Activated CD8-positive, alpha-beta memory T cell treated with anti-CD3 and anti-CD28 coated beads for 1 hour (primary cell): Measurements from ENCODE around the gene EDRF1.

Source experiments
- DNase-seq, 2 donors: peaks; one replicate each; pipeline ENCODE4 v3.0.0-alpha.2; 2020; ENCODE audit warnings: low read depth in 1 of 2; ENCODE audit errors: extremely low read depth in 1 of 2

Gene EDRF1

GRCh38 chr10:125783957-125784356 lies 64.4 kb downstream of the EDRF1 start:
- no peak for DNase-seq

- no peak for DNase-seq
Observed at GRCh38 chr10:125785791-125786190, 66.3 kb downstream of the EDRF1 start.

GRCh38 chr10:125788156-125789034 lies 68.9 kb downstream of the EDRF1 start:
- no peak for DNase-seq

GRCh38 chr10:125792342-125793300 lies 73.1 kb downstream of the EDRF1 start:
- DNase-seq = no peak

GRCh38 chr10:125795128-125795527 lies 75.6 kb downstream of the EDRF1 start:
- no peak for DNase-seq

- no peak for DNase-seq
Observed at GRCh38 chr10:125795637-125796190, 76.2 kb downstream of the EDRF1 start.

- no peak for DNase-seq
Observed at GRCh38 chr10:125797424-125797823, 77.9 kb downstream of the EDRF1 start.

- no peak for DNase-seq
Observed at GRCh38 chr10:125797994-125798662, 78.6 kb downstream of the EDRF1 start.

- no peak for DNase-seq
Observed at GRCh38 chr10:125799451-125800182, 80.1 kb downstream of the EDRF1 start.

GRCh38 chr10:125801574-125801973 lies 82.1 kb downstream of the EDRF1 start:
- no peak for DNase-seq

- no peak for DNase-seq
Observed at GRCh38 chr10:125802131-125802530, 82.6 kb downstream of the EDRF1 start.

- DNase-seq = no peak
Observed at GRCh38 chr10:125802739-125803138, 83.2 kb downstream of the EDRF1 start.

GRCh38 chr10:125808047-125808446 lies 88.5 kb downstream of the EDRF1 start:
- DNase-seq = no peak

GRCh38 chr10:125811251-125811650 lies 91.7 kb downstream of the EDRF1 start:
- no peak for DNase-seq

- DNase-seq = no peak
Observed at GRCh38 chr10:125812128-125812750, 92.7 kb downstream of the EDRF1 start.
